Measurements from ENCODE around the gene NMRK2. TPM values are rescaled to one million over a fixed set of nuclear protein-coding genes. Genes with fewer than 3 reads are reported as not detected.

The NMRK2 gene
- total RNA-seq, 1 experiment from 2014 or later = not detected

DNA sequence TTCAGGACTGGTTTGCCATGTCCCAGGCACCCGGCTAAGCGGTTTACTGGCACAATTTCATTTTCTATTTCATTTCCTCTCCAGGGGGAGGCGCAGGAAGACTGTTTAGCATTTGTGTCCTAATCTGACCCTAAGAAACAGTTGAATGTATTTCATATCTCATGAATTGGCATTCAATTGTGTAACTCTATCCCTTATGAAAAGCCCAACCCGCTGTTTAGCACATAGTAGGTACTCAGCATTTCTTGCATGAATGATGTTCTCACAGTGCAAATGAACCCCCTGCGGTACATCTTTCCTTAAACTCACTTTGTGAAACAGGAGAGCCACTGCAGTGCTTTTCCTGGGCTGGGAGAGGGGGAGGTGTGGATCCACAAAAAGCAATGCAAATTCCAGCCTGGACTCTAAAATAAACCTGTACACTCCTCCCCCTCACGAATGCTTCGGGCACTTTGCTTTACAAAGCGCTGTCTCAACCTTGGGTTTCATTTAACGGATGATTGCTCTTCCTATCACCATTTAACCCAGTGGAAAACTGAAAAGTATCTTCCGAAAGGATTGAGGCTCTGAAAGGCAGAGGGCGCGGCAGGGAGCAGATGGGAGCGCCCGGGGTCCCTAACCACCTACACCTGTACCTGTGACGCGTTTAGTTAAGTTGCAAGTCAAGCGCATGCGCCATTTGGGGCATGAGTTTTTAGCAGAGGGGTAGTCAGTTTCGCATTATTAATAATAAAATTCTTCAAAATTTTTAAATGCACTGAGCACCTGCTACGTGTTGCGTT lies 53.6 kb downstream of the NMRK2 start:
- in situ Hi-C loops (cut with HindIII; ENCODE audit: low pct_unique_long_range_greater_than_20kb, low sequenced_read_pairs) = loop anchor here (25.0 kb wide), 1 partner anchor 226 kb away; no protein-coding TSS in a partner anchor
- peak; percentile 93 for DNase-seq (ENCODE audit: low read depth)

DNA sequence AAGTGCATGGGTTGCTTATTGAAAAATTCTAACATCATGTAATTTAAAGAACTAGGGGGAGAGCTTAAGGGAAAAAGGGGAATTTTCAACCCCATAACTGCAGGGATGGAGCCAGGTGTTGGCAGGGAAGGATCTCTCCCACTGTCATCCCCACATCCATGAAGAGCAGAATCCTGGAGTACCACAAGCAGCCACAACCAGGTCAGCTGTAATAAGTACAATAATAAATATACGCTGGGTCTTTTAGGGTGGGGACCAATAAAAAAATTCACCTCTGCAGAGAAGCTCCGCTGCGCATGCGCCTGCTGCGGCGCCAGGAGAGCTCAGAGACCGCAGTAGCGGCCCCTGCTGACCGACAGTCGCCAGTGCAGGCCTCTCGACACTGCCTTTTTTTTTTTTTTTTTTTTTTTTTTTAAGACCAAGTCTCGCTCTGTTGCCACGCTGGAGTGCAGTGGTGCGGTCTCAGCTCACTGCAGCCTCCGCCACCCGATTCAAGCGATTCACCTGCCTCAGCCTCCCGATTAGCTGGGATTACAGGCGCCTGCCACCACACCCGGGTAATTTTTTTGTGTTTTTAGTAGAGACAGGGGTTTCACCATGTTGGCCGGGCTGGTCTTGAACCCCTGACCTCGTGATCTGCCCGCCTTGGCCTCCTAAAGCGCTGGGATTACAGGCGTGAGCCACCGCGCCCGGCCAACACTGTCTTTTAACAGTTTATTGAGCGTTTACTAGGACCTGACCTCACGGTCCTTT lies 54.9 kb downstream of the NMRK2 start:
- DNase-seq (ENCODE audit: low read depth) = peak; percentile 94
- in situ Hi-C loops (cut with HindIII; ENCODE audit: low pct_unique_long_range_greater_than_20kb, low sequenced_read_pairs) = loop anchor here (25.0 kb wide), 1 partner anchor 225 kb away; no protein-coding TSS in a partner anchor

GRCh38 chr19:3990815-3991117 lies 57.9 kb downstream of the NMRK2 start:
- in situ Hi-C loops (cut with HindIII; ENCODE audit: low pct_unique_long_range_greater_than_20kb, low sequenced_read_pairs) = loop anchor here (25.0 kb wide), 1 partner anchor 222 kb away; no protein-coding TSS in a partner anchor

More at GRCh38 chr19:3990815-3991117, 57.9 kb downstream of the NMRK2 start:
- no peak for DNase-seq (ENCODE audit: low read depth)

Other genes with a start within 250 kb of the NMRK2 start
- gene PIP5K1C, start 232.6 kb upstream of the NMRK2 start, total RNA-seq (2014; rRNA removed; shearing (Covaris generic); ENCODE audit: low replicate concordance) = 2.3 and 6.4 TPM in 2 replicates
- gene TJP3, start 224.7 kb upstream of the NMRK2 start, total RNA-seq (2014; rRNA removed; shearing (Covaris generic); ENCODE audit: low replicate concordance) = 2.7 and 5.0 TPM in 2 replicates
- gene APBA3, start 171.4 kb upstream of the NMRK2 start, total RNA-seq (2014; rRNA removed; shearing (Covaris generic); ENCODE audit: low replicate concordance) = 26.1 and 29.0 TPM in 2 replicates
- gene MRPL54, start 170.4 kb upstream of the NMRK2 start, total RNA-seq (2014; rRNA removed; shearing (Covaris generic); ENCODE audit: low replicate concordance) = 15.6 and 26.7 TPM in 2 replicates
- not detected in 2 replicates for gene RAX2, start 160.8 kb upstream of the NMRK2 start, total RNA-seq (2014; rRNA removed; shearing (Covaris generic); ENCODE audit: low replicate concordance)
- not detected in 2 replicates for gene MATK, start 146.7 kb upstream of the NMRK2 start, total RNA-seq (2014; rRNA removed; shearing (Covaris generic); ENCODE audit: low replicate concordance)
- not detected in 2 replicates for gene ZFR2, start 64.0 kb upstream of the NMRK2 start, total RNA-seq (2014; rRNA removed; shearing (Covaris generic); ENCODE audit: low replicate concordance)
- gene ATCAY, start 52.4 kb upstream of the NMRK2 start, total RNA-seq (2014; rRNA removed; shearing (Covaris generic); ENCODE audit: low replicate concordance) = not detected in 2 replicates
- gene DAPK3, start 38.0 kb downstream of the NMRK2 start, total RNA-seq (2014; rRNA removed; shearing (Covaris generic); ENCODE audit: low replicate concordance) = 77.2 and 105 TPM in 2 replicates
- 2,780 and 2,952 TPM in 2 replicates for gene EEF2, start 52.4 kb downstream of the NMRK2 start, total RNA-seq (2014; rRNA removed; shearing (Covaris generic); ENCODE audit: low replicate concordance)
- 18.2 and 18.4 TPM in 2 replicates for gene PIAS4, start 74.7 kb downstream of the NMRK2 start, total RNA-seq (2014; rRNA removed; shearing (Covaris generic); ENCODE audit: low replicate concordance)
- gene ZBTB7A, start 133.8 kb downstream of the NMRK2 start, total RNA-seq (2014; rRNA removed; shearing (Covaris generic); ENCODE audit: low replicate concordance) = 12.7 and 19.6 TPM in 2 replicates
- 318 and 353 TPM in 2 replicates for gene MAP2K2, start 191.1 kb downstream of the NMRK2 start, total RNA-seq (2014; rRNA removed; shearing (Covaris generic); ENCODE audit: low replicate concordance)
- gene CREB3L3, start 220.6 kb downstream of the NMRK2 start, total RNA-seq (2014; rRNA removed; shearing (Covaris generic); ENCODE audit: low replicate concordance) = not detected in 2 replicates
- 27.2 and 28.8 TPM in 2 replicates for gene SIRT6, start 249.5 kb downstream of the NMRK2 start, total RNA-seq (2014; rRNA removed; shearing (Covaris generic); ENCODE audit: low replicate concordance)
- 0.64 and 1.9 TPM in 2 replicates for gene ANKRD24, start 249.6 kb downstream of the NMRK2 start, total RNA-seq (2014; rRNA removed; shearing (Covaris generic); ENCODE audit: low replicate concordance)